ENCODE results near the gene ZP4.

ZP4 gene

DNA sequence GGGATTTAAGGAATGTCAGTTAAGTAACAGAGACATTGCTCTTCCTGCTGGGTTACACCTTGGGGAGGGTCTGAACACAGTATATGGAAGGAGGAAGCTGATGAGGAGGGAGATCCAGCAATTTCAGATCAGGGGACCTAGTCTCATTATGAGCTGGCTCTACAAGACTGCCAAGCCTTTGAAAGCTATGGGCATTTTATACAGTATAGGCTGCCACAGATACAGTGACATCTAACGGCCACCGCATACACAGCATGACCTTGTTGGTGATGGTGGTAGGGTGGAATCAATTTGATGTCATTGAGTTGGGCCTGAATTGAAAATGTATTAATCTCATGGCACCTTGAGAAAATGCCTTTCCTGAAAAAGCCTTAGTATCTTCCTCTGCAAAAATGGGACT, 22.6 kb upstream of the ZP4 start:
- TF ChIP-seq, protein P1, sequence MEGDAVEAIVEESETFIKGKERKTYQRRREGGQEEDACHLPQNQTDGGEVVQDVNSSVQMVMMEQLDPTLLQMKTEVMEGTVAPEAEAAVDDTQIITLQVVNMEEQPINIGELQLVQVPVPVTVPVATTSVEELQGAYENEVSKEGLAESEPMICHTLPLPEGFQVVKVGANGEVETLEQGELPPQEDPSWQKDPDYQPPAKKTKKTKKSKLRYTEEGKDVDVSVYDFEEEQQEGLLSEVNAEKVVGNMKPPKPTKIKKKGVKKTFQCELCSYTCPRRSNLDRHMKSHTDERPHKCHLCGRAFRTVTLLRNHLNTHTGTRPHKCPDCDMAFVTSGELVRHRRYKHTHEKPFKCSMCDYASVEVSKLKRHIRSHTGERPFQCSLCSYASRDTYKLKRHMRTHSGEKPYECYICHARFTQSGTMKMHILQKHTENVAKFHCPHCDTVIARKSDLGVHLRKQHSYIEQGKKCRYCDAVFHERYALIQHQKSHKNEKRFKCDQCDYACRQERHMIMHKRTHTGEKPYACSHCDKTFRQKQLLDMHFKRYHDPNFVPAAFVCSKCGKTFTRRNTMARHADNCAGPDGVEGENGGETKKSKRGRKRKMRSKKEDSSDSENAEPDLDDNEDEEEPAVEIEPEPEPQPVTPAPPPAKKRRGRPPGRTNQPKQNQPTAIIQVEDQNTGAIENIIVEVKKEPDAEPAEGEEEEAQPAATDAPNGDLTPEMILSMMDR (IDR thresholded peaks at IDR 0.05; ENCODE audit: low read depth, low read length): no peak
- DNase-seq (ENCODE audit: extremely low read depth, low read depth): no peak

DNA sequence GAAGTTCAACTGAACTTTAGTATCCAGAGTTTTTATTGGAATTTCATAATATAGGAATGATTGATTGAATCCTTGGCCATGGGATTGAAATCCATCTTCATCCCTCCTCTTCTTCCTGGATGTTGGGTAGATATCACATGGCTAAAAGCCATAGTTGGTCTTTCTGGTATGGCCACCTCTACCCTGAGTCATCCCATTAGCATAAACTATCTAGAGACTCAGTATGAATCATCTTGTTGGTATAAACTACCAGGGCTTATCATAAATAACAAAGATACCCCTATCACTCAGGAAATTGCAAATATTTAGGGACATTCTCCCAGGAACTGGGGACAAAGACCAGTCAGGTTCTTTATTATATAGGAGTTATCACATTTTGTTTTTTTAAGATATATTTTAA, 21.2 kb upstream of the ZP4 start:
- TF ChIP-seq, protein P1 (IDR thresholded peaks at IDR 0.05; ENCODE audit: low read depth, low read length): no peak
- no peak for DNase-seq (ENCODE audit: extremely low read depth, low read depth)

DNA sequence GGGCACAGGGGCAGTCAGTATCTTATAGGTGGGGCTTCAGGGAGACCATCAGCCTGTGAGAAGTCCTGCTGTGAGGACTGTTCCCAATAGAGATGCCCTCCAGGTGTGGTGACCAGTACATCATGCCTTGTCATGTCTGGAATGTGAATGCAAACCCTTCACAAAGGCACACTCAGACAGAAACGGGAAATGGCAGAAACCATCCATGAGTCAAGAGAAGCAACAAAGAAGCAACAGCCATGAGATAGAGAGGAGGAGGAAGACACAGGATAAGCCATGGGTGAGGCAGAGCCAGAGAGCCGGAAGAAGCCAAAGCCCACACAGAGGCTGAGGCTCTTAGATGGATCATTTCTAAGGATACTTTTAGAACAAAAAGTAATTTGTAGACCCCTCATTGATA, 20.1 kb upstream of the ZP4 start:
- TF ChIP-seq, protein P1 (IDR thresholded peaks at IDR 0.05; ENCODE audit: low read depth, low read length): no peak
- DNase-seq (ENCODE audit: extremely low read depth, low read depth): no peak

DNA sequence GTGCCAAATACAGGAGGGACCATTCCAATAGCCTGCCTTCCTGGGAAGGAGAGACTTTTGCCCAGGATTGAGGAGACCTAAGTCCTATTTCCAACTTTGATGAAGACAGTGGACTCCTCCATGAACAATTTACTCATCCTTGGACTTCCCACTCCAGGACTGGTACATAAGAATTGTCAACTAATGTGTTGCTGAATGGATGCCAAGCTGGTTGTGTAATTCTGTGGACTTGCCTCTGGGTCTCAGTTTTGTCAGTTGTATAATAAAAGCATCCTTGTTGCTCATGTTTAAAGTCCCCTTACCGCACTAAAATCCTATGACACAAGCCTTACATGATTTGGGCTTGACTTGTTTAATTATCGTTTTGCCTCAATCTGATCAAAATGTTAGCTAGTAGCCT, 13.2 kb upstream of the ZP4 start:
- TF ChIP-seq, protein P1 (IDR thresholded peaks at IDR 0.05; ENCODE audit: low read depth, low read length): no peak
- no peak for DNase-seq (ENCODE audit: extremely low read depth, low read depth)

DNA sequence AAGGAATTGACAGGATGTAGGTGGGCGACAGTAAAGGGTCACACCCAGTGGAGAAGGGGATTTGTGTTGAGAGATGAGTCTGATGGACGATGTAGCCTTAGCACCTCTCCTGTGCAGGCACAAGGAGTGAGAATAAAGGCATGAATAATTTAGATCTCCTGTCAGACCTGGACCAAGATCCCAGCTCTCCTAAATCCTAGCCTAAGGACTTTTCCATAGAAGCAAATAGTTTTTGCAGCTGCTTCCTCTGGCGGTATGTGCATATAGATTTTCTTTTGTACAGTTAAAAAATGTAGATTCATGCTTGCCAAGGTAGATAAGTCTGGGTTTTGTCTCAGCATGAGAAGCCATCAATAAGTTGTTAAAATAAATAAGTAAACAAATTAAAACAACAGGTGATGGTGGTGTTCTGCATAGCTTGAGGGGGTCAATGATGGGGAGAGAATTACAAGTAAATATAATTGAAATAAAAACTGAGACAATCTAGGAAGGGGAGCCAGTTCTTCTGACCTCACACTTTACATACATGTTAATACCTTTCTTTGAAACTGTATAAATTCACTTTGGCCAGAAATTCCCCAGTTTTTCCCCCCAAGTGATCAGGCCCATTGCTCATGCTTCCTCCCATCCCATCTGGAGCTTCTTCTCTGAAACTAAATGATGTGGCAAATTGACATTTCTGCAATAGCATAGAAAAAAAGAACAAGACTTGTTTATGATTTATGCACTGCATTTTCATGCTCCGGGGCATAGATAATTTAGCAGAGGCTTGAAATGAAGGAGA, 12.4 kb upstream of the ZP4 start:
- TF ChIP-seq, protein P1 (IDR thresholded peaks at IDR 0.05; ENCODE audit: low read depth, low read length): no peak
- no peak for DNase-seq (ENCODE audit: extremely low read depth, low read depth)

GRCh38 chr1:237901299-237901934, 10.7 kb upstream of the ZP4 start:
- TF ChIP-seq, protein P1 (IDR thresholded peaks at IDR 0.05; ENCODE audit: low read depth, low read length): no peak
- no peak for DNase-seq (ENCODE audit: extremely low read depth, low read depth)

DNA sequence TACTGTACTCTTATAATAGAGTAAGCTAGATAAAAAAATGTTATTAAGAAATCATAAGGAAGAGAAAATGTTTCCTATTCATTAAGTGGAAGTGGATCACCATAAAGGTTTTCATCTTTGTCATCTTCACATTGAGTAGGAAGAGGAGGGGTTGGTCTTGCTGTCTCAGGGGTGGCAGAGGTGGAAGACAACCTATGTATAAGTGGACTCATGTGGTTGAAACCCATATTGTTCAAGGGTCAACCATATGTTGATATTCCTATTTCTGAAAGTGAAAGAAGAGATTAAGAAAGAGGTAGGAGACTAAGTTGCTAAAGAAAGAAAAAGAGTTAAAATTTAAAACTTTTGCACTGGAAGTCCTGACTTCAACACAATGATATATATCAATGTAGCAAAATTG, 4.9 kb upstream of the ZP4 start:
- no peak for DNase-seq (ENCODE audit: extremely low read depth, low read depth)
- TF ChIP-seq, protein P1 (IDR thresholded peaks at IDR 0.05; ENCODE audit: low read depth, low read length): no peak
